Loucy (cell line): ENCODE measurements around the gene ETNK2.

Experiments
- H2AFZ ChIP-seq: fragments of 200-600 bp; sonication (generic); 2 replicates; pipeline ENCODE4 v1.6.0; 2016; ENCODE audit warnings: antibody characterized with exemption, mild to moderate bottlenecking, low read length, moderate library complexity
- H3F3A ChIP-seq: fragments of 200-600 bp; 2 replicates; pipeline ENCODE4 v1.6.0; 2016; ENCODE audit warnings: antibody characterized with exemption, low read depth, mild to moderate bottlenecking
- H3K27me3 ChIP-seq: fragments of 200-600 bp; sonication (generic); 2 replicates; pipeline ENCODE4 v1.6.1; 2014; ENCODE audit warnings: low read length, mild to moderate bottlenecking; ENCODE audit not compliant: insufficient read depth, poor library complexity, severe bottlenecking
- H3K36me3 ChIP-seq: fragments of 200-600 bp; sonication (generic); 2 replicates; pipeline ENCODE4 v1.6.1; 2016; ENCODE audit warnings: low read length; ENCODE audit not compliant: insufficient read depth
- H3K4me1 ChIP-seq: fragments of 200-600 bp; sonication (generic); 2 replicates; pipeline ENCODE4 v1.5.1; 2014; ENCODE audit warnings: low read length, mild to moderate bottlenecking; ENCODE audit not compliant: insufficient read depth, poor library complexity, severe bottlenecking
- H3K4me2 ChIP-seq: fragments of 200-600 bp; sonication (generic); 2 replicates; pipeline ENCODE4 v1.6.0; 2014; ENCODE audit warnings: antibody characterized with exemption, low read length, low read depth, mild to moderate bottlenecking; ENCODE audit not compliant: poor library complexity, severe bottlenecking
- H3K4me3 ChIP-seq: fragments of 200-600 bp; sonication (generic); 2 replicates; pipeline ENCODE4 v1.5.1; 2014; ENCODE audit warnings: low read length, mild to moderate bottlenecking, mixed read lengths; ENCODE audit not compliant: poor library complexity, severe bottlenecking
- H3K79me2 ChIP-seq: fragments of 200-600 bp; sonication (generic); 2 replicates; pipeline ENCODE4 v1.6.1; 2014; ENCODE audit warnings: low read length; ENCODE audit not compliant: insufficient read depth
- H3K9ac ChIP-seq: fragments of 200-600 bp; sonication (generic); 2 replicates; pipeline ENCODE4 v1.6.0; 2014; ENCODE audit warnings: mild to moderate bottlenecking, low read depth, low read length, moderate library complexity; ENCODE audit not compliant: poor library complexity, severe bottlenecking
- H3K9me2 ChIP-seq: fragments of 200-600 bp; sonication (generic); replicated peaks from 2 replicates; pipeline ENCODE4 v1.6.1; 2016; ENCODE audit warnings: low read depth, low read length, mixed read lengths
- H3K9me3 ChIP-seq: fragments of 200-600 bp; sonication (generic); 2 replicates; pipeline ENCODE4 v1.6.1; 2014; ENCODE audit warnings: mild to moderate bottlenecking, antibody characterized with exemption, low read length, low read depth; ENCODE audit not compliant: insufficient read depth
- H4K20me1 ChIP-seq: fragments of 200-600 bp; sonication (generic); 2 replicates; pipeline ENCODE4 v1.6.0; 2014; ENCODE audit warnings: antibody characterized with exemption, low read length, mild to moderate bottlenecking; ENCODE audit not compliant: insufficient read depth, poor library complexity, severe bottlenecking
- CTCF ChIP-seq: fragments of 200-600 bp; sonication (generic); conservative IDR thresholded peaks from 2 replicates; pipeline ENCODE4 v1.5.1; 2014; ENCODE audit warnings: mild to moderate bottlenecking, antibody characterized with exemption, low read length
- EZH2phosphoT487 ChIP-seq: fragments of 200-600 bp; IDR thresholded peaks from 2 replicates; pipeline ENCODE4 v1.6.1; 2018; ENCODE audit warnings: antibody characterized with exemption, mild to moderate bottlenecking, moderate library complexity, borderline replicate concordance

Gene ETNK2

GRCh38 chr1:204131978-204132377, 19.9 kb downstream of the ETNK2 start:
- H3K4me1 ChIP-seq: peaks cover 8% of the 10 kb centered on the region
- H2AFZ ChIP-seq: no peak overlapping the region
- no peaks in the 10 kb centered on the region for H3K9me2 ChIP-seq
- H3K9ac ChIP-seq: no peak overlapping the region
- H3K79me2 ChIP-seq: no peaks in the 10 kb centered on the region
- H3K36me3 ChIP-seq: no peaks in the 10 kb centered on the region
- no peaks in the 10 kb centered on the region for H3K9me3 ChIP-seq
- no peak for TF ChIP-seq EZH2phosphoT487
- TF ChIP-seq CTCF: no peak
- H3K4me3 ChIP-seq: no peak overlapping the region
- H3F3A ChIP-seq: no peaks in the 10 kb centered on the region
- no peaks in the 10 kb centered on the region for H3K27me3 ChIP-seq
- no peak overlapping the region for H3K4me2 ChIP-seq
- no peaks in the 10 kb centered on the region for H4K20me1 ChIP-seq

- Histone ChIP-seq H3K36me3 (no peaks in the 10 kb centered on the region), H3K9me2 (no peaks in the 10 kb centered on the region), H3K9me3 (no peaks in the 10 kb centered on the region), H3K79me2 (no peaks in the 10 kb centered on the region), H3K4me3 (no peak overlapping the region), H3K9ac (no peak overlapping the region), H4K20me1 (no peaks in the 10 kb centered on the region), H3K27me3 (no peaks in the 10 kb centered on the region), H2AFZ (no peak overlapping the region), H3K4me1 (peaks cover 8% of the 10 kb centered on the region), H3K4me2 (no peak overlapping the region), H3F3A (no peaks in the 10 kb centered on the region)
- TF ChIP-seq EZH2phosphoT487 (no peak), CTCF (no peak)
Measured at GRCh38 chr1:204130981-204131892, 20.6 kb downstream of the ETNK2 start.

- Histone ChIP-seq H3K4me2 (no peak overlapping the region), H4K20me1 (no peaks in the 10 kb centered on the region), H3K9me2 (no peaks in the 10 kb centered on the region), H3K9ac (no peak overlapping the region), H2AFZ (no peak overlapping the region), H3K9me3 (no peaks in the 10 kb centered on the region), H3K4me1 (peaks cover 8% of the 10 kb centered on the region), H3K4me3 (no peak overlapping the region), H3F3A (no peaks in the 10 kb centered on the region), H3K27me3 (no peaks in the 10 kb centered on the region), H3K79me2 (no peaks in the 10 kb centered on the region), H3K36me3 (no peaks in the 10 kb centered on the region)
- TF ChIP-seq EZH2phosphoT487: no peak
- no peak for TF ChIP-seq CTCF
Measured at GRCh38 chr1:204130178-204130577, 21.7 kb downstream of the ETNK2 start.
